ENCODE measurements around the gene FUT3. TPM values are rescaled to one million over a fixed set of nuclear protein-coding genes. Genes with fewer than 3 reads are reported as not detected.

FUT3 gene
- total and polyA plus RNA-seq, 12 donors, result 0.14 to 0.20 (median 0.16) TPM; not detected in 8

DNA sequence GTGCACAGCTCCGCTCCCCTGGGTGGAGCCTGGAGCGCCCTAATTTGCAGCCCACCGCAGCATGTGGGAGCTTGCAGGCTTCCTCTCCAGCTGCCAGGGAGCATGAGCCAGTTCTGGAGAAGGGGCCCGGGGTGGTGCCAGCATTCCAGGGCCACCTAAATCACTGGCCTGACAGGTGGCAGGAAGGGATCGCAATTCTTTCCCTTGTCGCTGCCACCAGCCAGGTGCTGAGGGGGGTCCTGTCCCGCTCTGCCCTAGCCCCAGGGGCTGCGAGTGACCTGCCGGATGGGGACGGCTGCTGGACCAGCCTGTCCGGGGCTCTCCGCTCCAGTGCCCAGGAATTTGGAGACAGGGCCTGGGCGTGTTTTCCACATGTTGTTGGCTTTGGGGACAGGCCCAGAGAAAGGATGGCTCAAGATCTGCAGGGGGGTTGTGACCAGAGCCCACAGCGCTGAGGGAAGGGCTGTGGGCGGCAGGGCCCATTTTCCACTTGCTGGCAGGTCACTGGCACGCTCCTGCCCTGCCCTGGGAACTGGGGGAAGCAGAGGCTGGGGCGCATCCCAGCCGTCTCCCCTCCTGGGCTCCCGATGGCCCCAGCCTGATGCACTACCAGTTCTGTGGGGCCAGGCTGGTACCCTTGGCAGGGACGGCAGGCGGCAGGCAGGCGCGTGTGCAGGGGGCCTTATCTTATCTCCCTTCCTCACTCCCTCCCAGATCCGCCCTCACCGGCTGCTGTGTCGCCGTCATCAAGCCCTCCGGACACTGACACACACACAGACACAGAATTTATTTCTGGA, 42.9 kb upstream of the FUT3 start:
- Histone ChIP-seq H3K27me3 (no peaks in the 10 kb centered on the region), H3K36me3 (replicated peaks in 1 of 2) (peaks cover 0 to 25% of the 10 kb centered on the region in 2 donors), H3K9me3 (replicated peaks in 1 of 3) (no peaks in the 10 kb centered on the region), H3K4me1 (replicated peaks in 1 of 2) (peaks cover 19 to 46% of the 10 kb centered on the region in 2 donors), H3K27ac (peak overlapping the region; percentile 75 to 98 (median 83)), H3K4me3 (no peak overlapping the region)
- intact Hi-C loops (cut with DNase I), result loop anchor here (2.0 to 5.0 kb wide), 2 partner anchors 87 to 89 kb away; partner anchors contain the start of gene NRTN (in 2 of the 2)
- peak; percentile 61 to 92 (median 85) for DNase-seq
- TF ChIP-seq, protein P1, sequence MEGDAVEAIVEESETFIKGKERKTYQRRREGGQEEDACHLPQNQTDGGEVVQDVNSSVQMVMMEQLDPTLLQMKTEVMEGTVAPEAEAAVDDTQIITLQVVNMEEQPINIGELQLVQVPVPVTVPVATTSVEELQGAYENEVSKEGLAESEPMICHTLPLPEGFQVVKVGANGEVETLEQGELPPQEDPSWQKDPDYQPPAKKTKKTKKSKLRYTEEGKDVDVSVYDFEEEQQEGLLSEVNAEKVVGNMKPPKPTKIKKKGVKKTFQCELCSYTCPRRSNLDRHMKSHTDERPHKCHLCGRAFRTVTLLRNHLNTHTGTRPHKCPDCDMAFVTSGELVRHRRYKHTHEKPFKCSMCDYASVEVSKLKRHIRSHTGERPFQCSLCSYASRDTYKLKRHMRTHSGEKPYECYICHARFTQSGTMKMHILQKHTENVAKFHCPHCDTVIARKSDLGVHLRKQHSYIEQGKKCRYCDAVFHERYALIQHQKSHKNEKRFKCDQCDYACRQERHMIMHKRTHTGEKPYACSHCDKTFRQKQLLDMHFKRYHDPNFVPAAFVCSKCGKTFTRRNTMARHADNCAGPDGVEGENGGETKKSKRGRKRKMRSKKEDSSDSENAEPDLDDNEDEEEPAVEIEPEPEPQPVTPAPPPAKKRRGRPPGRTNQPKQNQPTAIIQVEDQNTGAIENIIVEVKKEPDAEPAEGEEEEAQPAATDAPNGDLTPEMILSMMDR (IDR thresholded peaks at IDR 0.05), result no peak
- TF ChIP-seq POLR2A (IDR thresholded peaks at IDR 0.05), result peak in 1 of 2 donors; percentile 46
- WGBS, 4 donors, result 27 to 68% (median 46%) methylated on average over 8 to 28 of the region's 28 CpGs

GRCh38 chr19:5893296-5893903, 42.2 kb upstream of the FUT3 start:
- TF ChIP-seq, protein P1 (IDR thresholded peaks at IDR 0.05), result no peak
- TF ChIP-seq POLR2A (IDR thresholded peaks at IDR 0.05), result no peak
- Histone ChIP-seq H3K9me3 (replicated peaks in 1 of 3) (no peaks in the 10 kb centered on the region), H3K4me3 (no peak overlapping the region), H3K36me3 (replicated peaks in 1 of 2) (peaks cover 0 to 25% of the 10 kb centered on the region in 2 donors), H3K4me1 (replicated peaks in 1 of 2) (peaks cover 19 to 46% of the 10 kb centered on the region in 2 donors), H3K27ac (peak overlapping the region in 2 of 5 donors; percentile 94 to 98), H3K27me3 (no peaks in the 10 kb centered on the region)
- DNase-seq, result peak in 1 of 7 donors; percentile 53
- intact Hi-C loops (cut with DNase I), result loop anchor here (2.0 to 5.0 kb wide), 2 partner anchors 86 to 89 kb away; partner anchors contain the start of gene NRTN (in 2 of the 2)
- WGBS, 4 donors, result 66 to 77% (median 73%) methylated on average over 9 to 13 of the region's 13 CpGs

DNA sequence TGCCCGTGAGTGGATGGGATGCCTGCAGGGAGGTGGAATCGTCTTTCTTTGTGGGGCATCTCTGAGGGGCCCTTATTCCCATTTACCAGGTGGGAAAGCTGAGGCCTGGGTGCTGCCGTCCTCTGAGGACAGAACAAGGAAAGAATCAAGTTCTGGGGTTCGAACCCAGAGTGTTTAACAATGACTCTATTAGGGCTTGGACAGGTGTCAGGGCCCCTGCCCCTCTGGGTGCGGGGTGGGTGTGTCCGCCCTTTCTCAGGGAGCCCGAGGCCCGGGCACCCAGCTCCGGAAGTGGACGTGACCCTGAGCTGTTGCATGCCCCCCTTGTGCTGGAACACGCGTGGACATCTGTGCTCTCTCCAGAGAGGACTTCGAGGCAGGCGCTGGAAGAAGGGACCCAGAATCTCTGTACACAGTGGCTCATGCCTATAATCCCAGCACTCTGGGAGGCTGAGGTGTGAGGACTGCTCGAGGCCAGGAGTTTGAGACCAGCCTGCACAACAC, 41.6 kb upstream of the FUT3 start:
- peaks cover 19 to 46% of the 10 kb centered on the region in 2 donors for H3K4me1 ChIP-seq (replicated peaks in 1 of 2)
- peak in 3 of 7 donors; percentile 27 to 58 (median 35) for DNase-seq
- no peak overlapping the region for H3K27ac ChIP-seq
- no peaks in the 10 kb centered on the region for H3K27me3 ChIP-seq
- peaks cover 0 to 25% of the 10 kb centered on the region in 2 donors for H3K36me3 ChIP-seq (replicated peaks in 1 of 2)
- WGBS, 4 donors, result 47 to 58% (median 50%) methylated on average over 6 to 15 of the region's 15 CpGs
- no peak overlapping the region for H3K4me3 ChIP-seq
- H3K9me3 ChIP-seq (replicated peaks in 1 of 3), result no peaks in the 10 kb centered on the region
- no peak for TF ChIP-seq POLR2A (IDR thresholded peaks at IDR 0.05)
- TF ChIP-seq, protein P1 (IDR thresholded peaks at IDR 0.05), result no peak
- intact Hi-C loops (cut with DNase I), result loop anchor here (2.0 to 5.0 kb wide), 2 partner anchors 86 to 88 kb away; partner anchors contain the start of gene NRTN (in 2 of the 2)

Measured in adrenal gland (tissue), 12 donors.